ENCODE data around the gene ASB7. TPM values are rescaled to one million over a fixed set of nuclear protein-coding genes. Genes with fewer than 3 reads are reported as not detected.

Gene ASB7
- total RNA-seq, 2 donors from 2014 or later: 16.2 to 17.8 TPM

GRCh38 chr15:100680726-100681125 lies 78.3 kb downstream of the ASB7 start:
- Histone ChIP-seq H3K9me3 (no peaks in the 10 kb centered on the region), H3K9ac (ENCODE audit: low read depth in 2 of 2, low read length in 2 of 2) (no peak overlapping the region), H3K4me1 (no peaks in the 10 kb centered on the region), H3K27me3 (no peaks in the 10 kb centered on the region), H3K36me3 (no peaks in the 10 kb centered on the region), H3K27ac (no peak overlapping the region), H3K4me3 (no peak overlapping the region)
- DNase-seq: no peak
- no peak for TF ChIP-seq CTCF (IDR thresholded peaks at IDR 0.05)
- intact Hi-C loops (cut with DNase I): no loop called here

GRCh38 chr15:100681335-100681746 lies 79.0 kb downstream of the ASB7 start:
- TF ChIP-seq CTCF (IDR thresholded peaks at IDR 0.05): no peak
- Histone ChIP-seq H3K4me1 (no peaks in the 10 kb centered on the region), H3K4me3 (no peak overlapping the region), H3K9ac (ENCODE audit: low read depth in 2 of 2, low read length in 2 of 2) (no peak overlapping the region), H3K9me3 (no peaks in the 10 kb centered on the region), H3K36me3 (no peaks in the 10 kb centered on the region), H3K27ac (no peak overlapping the region), H3K27me3 (no peaks in the 10 kb centered on the region)
- intact Hi-C loops (cut with DNase I): no loop called here
- DNase-seq: peak; percentile 12

- Histone ChIP-seq H3K36me3 (no peaks in the 10 kb centered on the region), H3K9me3 (no peaks in the 10 kb centered on the region), H3K27me3 (no peaks in the 10 kb centered on the region), H3K27ac (no peak overlapping the region), H3K4me1 (no peaks in the 10 kb centered on the region), H3K4me3 (no peak overlapping the region), H3K9ac (ENCODE audit: low read depth in 2 of 2, low read length in 2 of 2) (no peak overlapping the region)
- intact Hi-C loops (cut with DNase I): no loop called here
- DNase-seq: no peak
- no peak for TF ChIP-seq CTCF (IDR thresholded peaks at IDR 0.05)
Measured at GRCh38 chr15:100682468-100682867, 80.1 kb downstream of the ASB7 start.

- Histone ChIP-seq H3K9ac (ENCODE audit: low read depth in 2 of 2, low read length in 2 of 2) (no peak overlapping the region), H3K27ac (no peak overlapping the region), H3K36me3 (no peaks in the 10 kb centered on the region), H3K4me3 (no peak overlapping the region), H3K27me3 (no peaks in the 10 kb centered on the region), H3K9me3 (no peaks in the 10 kb centered on the region), H3K4me1 (no peaks in the 10 kb centered on the region)
- TF ChIP-seq CTCF (IDR thresholded peaks at IDR 0.05): no peak
- no peak for DNase-seq
- intact Hi-C loops (cut with DNase I): no loop called here
Measured at GRCh38 chr15:100683434-100683833, 81.0 kb downstream of the ASB7 start.

- Histone ChIP-seq H3K9me3 (no peaks in the 10 kb centered on the region), H3K9ac (ENCODE audit: low read depth in 2 of 2, low read length in 2 of 2) (no peak overlapping the region), H3K27me3 (no peaks in the 10 kb centered on the region), H3K4me3 (no peak overlapping the region), H3K27ac (no peak overlapping the region), H3K4me1 (no peaks in the 10 kb centered on the region), H3K36me3 (no peaks in the 10 kb centered on the region)
- no peak for DNase-seq
- no peak for TF ChIP-seq CTCF (IDR thresholded peaks at IDR 0.05)
- intact Hi-C loops (cut with DNase I): no loop called here
Measured at GRCh38 chr15:100684591-100684990, 82.2 kb downstream of the ASB7 start.

Data from colonic mucosa (tissue), 4 donors.